Effector memory CD4-positive, alpha-beta T cell (primary cell): ENCODE measurements around the gene STX16.

Experiments
- DNase-seq, 3 donors: peaks; one replicate each; pipeline ENCODE4 v3.0.0-alpha.2; 2020
- H3K27ac ChIP-seq: 2 replicates; pipeline ENCODE4 v1.7.0; 2013; ENCODE audit warnings: mild to moderate bottlenecking, low read length, moderate library complexity; ENCODE audit not compliant: insufficient read depth, poor library complexity, severe bottlenecking
- H3K27me3 ChIP-seq: replicated peaks from 2 replicates; pipeline ENCODE4 v1.7.0; 2013; ENCODE audit warnings: mild to moderate bottlenecking, low read length; ENCODE audit not compliant: insufficient read depth, control insufficient read depth, poor library complexity, severe bottlenecking
- H3K36me3 ChIP-seq: 2 replicates; pipeline ENCODE4 v1.7.0; 2013; ENCODE audit warnings: mild to moderate bottlenecking, low read length, moderate library complexity; ENCODE audit not compliant: control insufficient read depth, insufficient read depth
- H3K4me1 ChIP-seq: 2 replicates; pipeline ENCODE4 v1.7.0; 2013; ENCODE audit warnings: low read length, mild to moderate bottlenecking; ENCODE audit not compliant: control insufficient read depth, insufficient read depth, poor library complexity, severe bottlenecking
- H3K4me3 ChIP-seq: 2 replicates; pipeline ENCODE4 v1.7.0; 2013; ENCODE audit warnings: low read length, low read depth, mild to moderate bottlenecking; ENCODE audit not compliant: insufficient read depth, poor library complexity, severe bottlenecking
- H3K9me3 ChIP-seq: 2 replicates; pipeline ENCODE4 v1.7.0; 2013; ENCODE audit warnings: mild to moderate bottlenecking, low read length, moderate library complexity; ENCODE audit not compliant: control insufficient read depth

The STX16 gene

GRCh38 chr20:58710481-58711265 is 59.6 kb downstream of the STX16 start:
- no peaks in the 10 kb centered on the region for H3K27me3 ChIP-seq
- no peak overlapping the region for H3K4me3 ChIP-seq
- H3K4me1 ChIP-seq, result no peaks in the 10 kb centered on the region
- DNase-seq, result no peak
- no peaks in the 10 kb centered on the region for H3K36me3 ChIP-seq
- H3K27ac ChIP-seq, result no peak overlapping the region
- H3K9me3 ChIP-seq, result no peaks in the 10 kb centered on the region

DNA sequence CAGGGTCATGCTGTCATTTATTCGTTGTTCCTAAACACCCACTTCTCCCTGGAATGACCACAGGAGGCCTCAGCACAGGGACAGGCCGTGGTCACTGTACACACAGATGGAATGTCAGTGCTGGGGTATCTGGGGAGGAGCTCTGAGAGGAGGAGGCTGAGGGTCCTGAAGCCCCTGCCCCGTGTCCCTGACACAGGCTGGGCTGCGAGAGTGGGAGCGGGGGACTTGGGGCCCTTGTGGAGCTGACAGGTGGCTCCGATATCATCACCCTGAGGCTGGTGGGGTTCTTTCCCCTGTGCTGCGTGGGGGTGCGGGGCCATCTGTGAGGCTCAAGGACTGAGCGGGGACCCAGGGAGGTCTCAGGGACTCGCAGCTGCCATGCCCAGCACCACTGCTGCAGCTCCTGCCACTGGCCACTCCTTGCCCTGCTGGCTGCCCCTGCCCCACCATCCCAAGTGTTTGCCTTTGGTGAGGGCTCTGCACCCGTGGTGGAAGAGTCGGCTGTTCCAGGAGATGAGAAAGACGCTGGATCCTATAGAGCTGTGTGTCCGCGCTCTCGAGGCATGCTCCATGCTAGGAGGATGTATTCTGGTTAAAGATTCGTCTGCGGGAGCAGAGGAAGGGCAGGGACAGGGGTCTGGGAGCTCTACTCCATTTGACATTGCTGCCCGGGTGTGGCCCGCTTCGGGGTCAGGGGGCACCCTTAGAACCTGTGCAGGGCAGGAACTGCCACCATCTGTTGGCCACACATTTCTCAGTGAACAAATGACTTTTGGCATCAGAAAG is 60.4 kb downstream of the STX16 start:
- Histone ChIP-seq H3K9me3 (no peaks in the 10 kb centered on the region), H3K27ac (no peak overlapping the region), H3K36me3 (no peaks in the 10 kb centered on the region), H3K27me3 (no peaks in the 10 kb centered on the region), H3K4me3 (no peak overlapping the region), H3K4me1 (no peaks in the 10 kb centered on the region)
- DNase-seq, result no peak

DNA sequence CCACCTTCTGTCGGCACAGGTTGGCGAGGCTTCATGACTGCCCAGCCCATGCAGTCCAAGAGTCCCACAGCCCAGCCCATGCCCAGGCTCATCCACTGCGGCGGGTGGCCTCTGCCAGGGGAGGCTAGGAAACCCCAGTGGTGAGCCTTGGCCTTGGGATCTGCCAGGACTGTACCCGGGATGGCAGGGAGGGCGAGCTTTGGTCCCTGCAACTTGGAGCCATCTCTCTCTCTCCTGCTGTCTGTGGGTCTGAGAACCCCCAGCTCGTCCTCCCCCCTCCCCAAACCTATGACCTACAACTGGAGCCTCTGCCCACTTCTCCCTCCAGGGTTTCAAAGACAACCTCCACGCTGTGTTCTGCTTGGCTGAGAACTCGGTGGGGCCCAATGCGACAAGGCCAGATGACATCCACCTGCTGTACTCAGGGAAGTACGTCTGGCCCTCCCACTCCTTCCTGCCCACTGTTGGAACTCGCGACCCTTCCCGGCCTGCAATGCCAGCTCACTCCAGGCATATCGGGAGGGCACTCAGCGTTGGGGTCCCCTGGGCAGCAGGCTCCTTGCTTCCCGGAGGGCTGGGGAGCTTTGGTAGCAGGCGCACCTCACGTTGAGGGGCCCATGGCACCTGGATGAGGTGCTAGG is 61.2 kb downstream of the STX16 start:
- Histone ChIP-seq H3K4me3 (no peak overlapping the region), H3K9me3 (no peaks in the 10 kb centered on the region), H3K27ac (no peak overlapping the region), H3K36me3 (no peaks in the 10 kb centered on the region), H3K4me1 (no peaks in the 10 kb centered on the region), H3K27me3 (no peaks in the 10 kb centered on the region)
- DNase-seq, result no peak

- no peaks in the 10 kb centered on the region for H3K4me1 ChIP-seq
- DNase-seq, result no peak
- no peaks in the 10 kb centered on the region for H3K36me3 ChIP-seq
- no peaks in the 10 kb centered on the region for H3K27me3 ChIP-seq
- no peaks in the 10 kb centered on the region for H3K9me3 ChIP-seq
- H3K4me3 ChIP-seq, result no peak overlapping the region
- no peak overlapping the region for H3K27ac ChIP-seq
These were observed 62.0 kb downstream of the STX16 start for GRCh38 chr20:58712806-58713731.

DNA sequence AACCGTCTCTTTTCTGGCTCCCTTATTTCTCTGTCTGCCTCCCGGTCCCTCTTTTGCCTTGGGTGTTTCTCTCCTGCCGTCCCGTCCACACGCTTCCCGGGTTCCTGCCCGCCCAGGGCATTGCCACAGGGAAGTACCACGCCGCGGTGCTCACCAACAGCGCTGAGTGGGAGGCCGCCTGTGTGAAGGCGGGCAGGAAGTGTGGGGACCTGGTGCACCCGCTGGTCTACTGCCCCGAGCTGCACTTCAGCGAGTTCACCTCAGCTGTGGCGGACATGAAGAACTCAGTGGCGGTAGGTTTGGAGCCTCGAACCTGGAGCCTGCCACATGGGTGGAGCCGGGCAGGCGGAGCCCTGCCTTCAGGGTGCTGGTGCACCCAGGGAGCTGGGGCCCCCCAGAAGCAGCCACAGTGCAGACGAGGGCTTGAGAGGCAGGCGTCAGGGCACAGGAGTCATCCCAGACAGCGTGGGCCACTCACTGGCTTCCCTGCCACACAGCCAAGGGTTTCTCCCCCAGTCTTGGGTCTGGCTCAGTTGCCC is 62.8 kb downstream of the STX16 start:
- no peak for DNase-seq
- H3K4me1 ChIP-seq, result no peaks in the 10 kb centered on the region
- H3K9me3 ChIP-seq, result no peaks in the 10 kb centered on the region
- H3K36me3 ChIP-seq, result no peaks in the 10 kb centered on the region
- no peaks in the 10 kb centered on the region for H3K27me3 ChIP-seq
- no peak overlapping the region for H3K4me3 ChIP-seq
- no peak overlapping the region for H3K27ac ChIP-seq

DNA sequence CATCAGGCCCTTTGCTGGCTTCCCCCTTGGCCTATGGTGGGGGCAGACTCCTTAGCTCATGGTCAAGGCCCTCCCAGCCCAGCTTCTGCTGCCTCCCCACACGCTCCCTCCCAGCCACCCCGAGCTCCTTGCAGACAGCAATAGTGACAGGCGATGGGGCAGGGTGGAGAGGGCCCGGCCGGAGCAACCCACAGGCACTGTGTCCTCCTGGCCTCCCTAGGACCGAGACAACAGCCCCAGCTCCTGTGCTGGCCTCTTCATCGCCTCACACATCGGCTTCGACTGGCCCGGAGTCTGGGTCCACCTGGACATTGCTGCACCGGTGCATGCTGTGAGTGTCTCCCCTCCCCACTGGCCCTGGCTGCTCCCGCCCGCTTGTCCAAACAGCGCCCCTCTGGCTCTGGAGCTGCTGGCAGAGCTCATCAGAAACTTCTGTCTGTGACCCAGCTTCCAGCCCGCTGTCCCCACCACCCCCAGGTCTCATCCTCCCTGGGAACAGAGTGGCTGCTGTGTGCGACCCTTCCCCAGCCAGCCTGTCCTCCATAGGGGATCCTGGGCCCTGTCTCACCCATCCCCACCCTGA is 63.3 kb downstream of the STX16 start:
- no peak for DNase-seq

DNA sequence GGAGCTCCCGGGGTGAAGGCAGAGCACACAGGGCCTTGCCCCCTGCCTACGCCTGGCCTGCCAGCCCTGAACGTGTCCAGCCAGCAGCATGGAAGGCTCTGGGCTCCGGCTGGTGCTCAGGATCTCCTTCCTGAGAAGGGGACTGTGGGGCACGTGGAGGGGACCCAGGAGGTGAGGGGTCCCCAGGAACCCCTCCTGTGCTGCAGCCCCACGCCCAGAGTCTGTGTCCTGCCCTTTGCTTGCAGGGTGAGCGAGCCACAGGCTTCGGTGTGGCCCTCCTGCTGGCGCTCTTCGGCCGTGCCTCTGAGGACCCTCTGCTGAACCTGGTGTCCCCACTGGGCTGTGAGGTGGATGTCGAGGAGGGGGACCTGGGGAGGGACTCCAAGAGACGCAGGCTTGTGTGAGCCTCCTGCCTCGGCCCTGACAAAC is 63.9 kb downstream of the STX16 start:
- H3K27ac ChIP-seq, result no peak overlapping the region
- no peaks in the 10 kb centered on the region for H3K9me3 ChIP-seq
- no peaks in the 10 kb centered on the region for H3K27me3 ChIP-seq
- no peaks in the 10 kb centered on the region for H3K36me3 ChIP-seq
- no peaks in the 10 kb centered on the region for H3K4me1 ChIP-seq
- H3K4me3 ChIP-seq, result no peak overlapping the region
- no peak for DNase-seq

More for the DNA sequence above, 63.3 kb downstream of the STX16 start:
- H3K4me3 ChIP-seq, result no peak overlapping the region
- H3K36me3 ChIP-seq, result no peaks in the 10 kb centered on the region
- H3K27me3 ChIP-seq, result no peaks in the 10 kb centered on the region
- no peaks in the 10 kb centered on the region for H3K4me1 ChIP-seq
- no peaks in the 10 kb centered on the region for H3K9me3 ChIP-seq
- no peak overlapping the region for H3K27ac ChIP-seq

DNA sequence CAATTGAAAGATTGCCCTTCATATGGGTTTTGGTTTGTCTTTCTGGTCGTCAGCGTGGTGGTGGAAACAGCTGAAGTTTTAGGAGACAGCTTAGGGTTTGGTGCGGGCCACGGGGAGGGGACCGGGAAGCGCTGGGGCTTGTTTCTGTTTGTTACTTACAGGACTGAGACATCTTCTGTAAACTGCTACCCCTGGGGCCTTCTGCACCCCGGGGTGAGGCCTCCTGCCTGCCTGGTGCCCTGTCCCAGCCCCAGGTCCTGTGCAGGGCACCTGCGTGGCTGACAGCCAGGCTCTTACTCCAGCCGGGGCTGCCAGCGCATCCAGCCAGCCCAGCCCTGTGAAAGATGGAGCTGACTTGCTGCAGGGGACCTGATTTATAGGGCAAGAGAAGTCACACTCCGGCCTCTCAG is 64.3 kb downstream of the STX16 start:
- H3K9me3 ChIP-seq, result no peaks in the 10 kb centered on the region
- H3K27ac ChIP-seq, result no peak overlapping the region
- H3K36me3 ChIP-seq, result no peaks in the 10 kb centered on the region
- no peaks in the 10 kb centered on the region for H3K4me1 ChIP-seq
- no peaks in the 10 kb centered on the region for H3K27me3 ChIP-seq
- H3K4me3 ChIP-seq, result no peak overlapping the region
- no peak for DNase-seq
